GM18861 (cell line): ENCODE data around the gene TMEM140.

Source experiments
- ATAC-seq: cut with Tn5 transposase; IDR thresholded peaks from one replicate; pipeline ENCODE4 v1.9.1; 2021; ENCODE audit not compliant: unreplicated experiment

The TMEM140 gene

GRCh38 chr7:135192914-135193536 is 45.2 kb downstream of the TMEM140 start:
- ATAC-seq: no peak

- ATAC-seq: no peak
Observed at GRCh38 chr7:135193615-135194081, 45.8 kb downstream of the TMEM140 start.

- ATAC-seq: no peak
Observed at GRCh38 chr7:135194494-135195095, 46.7 kb downstream of the TMEM140 start.

GRCh38 chr7:135195156-135195555 is 47.3 kb downstream of the TMEM140 start:
- ATAC-seq: no peak

- ATAC-seq: no peak
Observed at GRCh38 chr7:135195968-135196629, 48.2 kb downstream of the TMEM140 start.

GRCh38 chr7:135197343-135197742 is 49.5 kb downstream of the TMEM140 start:
- ATAC-seq: no peak

GRCh38 chr7:135197906-135198655 is 50.2 kb downstream of the TMEM140 start:
- no peak for ATAC-seq

GRCh38 chr7:135199439-135199838 is 51.6 kb downstream of the TMEM140 start:
- ATAC-seq: no peak

GRCh38 chr7:135200821-135201331 is 53.0 kb downstream of the TMEM140 start:
- no peak for ATAC-seq

- ATAC-seq: no peak
Observed at GRCh38 chr7:135201350-135201749, 53.5 kb downstream of the TMEM140 start.

- no peak for ATAC-seq
Observed at GRCh38 chr7:135204341-135204749, 56.5 kb downstream of the TMEM140 start.

GRCh38 chr7:135204876-135205275 is 57.0 kb downstream of the TMEM140 start:
- ATAC-seq: no peak

GRCh38 chr7:135205850-135206249 is 58.0 kb downstream of the TMEM140 start:
- ATAC-seq: no peak

- peak; percentile 41 for ATAC-seq
Observed at GRCh38 chr7:135206941-135207391, 59.1 kb downstream of the TMEM140 start.

GRCh38 chr7:135207406-135208101 is 59.7 kb downstream of the TMEM140 start:
- no peak for ATAC-seq

- ATAC-seq: no peak
Observed at GRCh38 chr7:135208102-135208793, 60.4 kb downstream of the TMEM140 start.

- no peak for ATAC-seq
Observed at GRCh38 chr7:135209225-135209834, 61.5 kb downstream of the TMEM140 start.

GRCh38 chr7:135210888-135211178 is 63.0 kb downstream of the TMEM140 start:
- ATAC-seq: no peak

- peak; percentile 61 for ATAC-seq
Observed at GRCh38 chr7:135211179-135211945, 63.5 kb downstream of the TMEM140 start, which contains the start of gene WDR91. WDR91 (minus strand) TSS chr7:135211526; CDS start chr7:135211502, 24 bp downstream.
